Stimulated activated CD8-positive, alpha-beta memory T cell treated with anti-CD3 and anti-CD28 coated beads, Interleukin-7, amount 100 ng/mL, for 24 hours (primary cell): ENCODE data around the gene CIRBP.
A peak's percentile ranks its signal among the peaks of the same experiment; 100 is the strongest.
"Not testable (repeated sequence)": the region's sequence is repeated elsewhere in the genome, so short reads cannot be mapped to it uniquely, and the experiment has no call there.

Source experiments
- DNase-seq: peaks from one replicate; pipeline ENCODE4 v3.0.0-alpha.2; 2020; ENCODE audit warnings: low read depth

Gene CIRBP

DNA sequence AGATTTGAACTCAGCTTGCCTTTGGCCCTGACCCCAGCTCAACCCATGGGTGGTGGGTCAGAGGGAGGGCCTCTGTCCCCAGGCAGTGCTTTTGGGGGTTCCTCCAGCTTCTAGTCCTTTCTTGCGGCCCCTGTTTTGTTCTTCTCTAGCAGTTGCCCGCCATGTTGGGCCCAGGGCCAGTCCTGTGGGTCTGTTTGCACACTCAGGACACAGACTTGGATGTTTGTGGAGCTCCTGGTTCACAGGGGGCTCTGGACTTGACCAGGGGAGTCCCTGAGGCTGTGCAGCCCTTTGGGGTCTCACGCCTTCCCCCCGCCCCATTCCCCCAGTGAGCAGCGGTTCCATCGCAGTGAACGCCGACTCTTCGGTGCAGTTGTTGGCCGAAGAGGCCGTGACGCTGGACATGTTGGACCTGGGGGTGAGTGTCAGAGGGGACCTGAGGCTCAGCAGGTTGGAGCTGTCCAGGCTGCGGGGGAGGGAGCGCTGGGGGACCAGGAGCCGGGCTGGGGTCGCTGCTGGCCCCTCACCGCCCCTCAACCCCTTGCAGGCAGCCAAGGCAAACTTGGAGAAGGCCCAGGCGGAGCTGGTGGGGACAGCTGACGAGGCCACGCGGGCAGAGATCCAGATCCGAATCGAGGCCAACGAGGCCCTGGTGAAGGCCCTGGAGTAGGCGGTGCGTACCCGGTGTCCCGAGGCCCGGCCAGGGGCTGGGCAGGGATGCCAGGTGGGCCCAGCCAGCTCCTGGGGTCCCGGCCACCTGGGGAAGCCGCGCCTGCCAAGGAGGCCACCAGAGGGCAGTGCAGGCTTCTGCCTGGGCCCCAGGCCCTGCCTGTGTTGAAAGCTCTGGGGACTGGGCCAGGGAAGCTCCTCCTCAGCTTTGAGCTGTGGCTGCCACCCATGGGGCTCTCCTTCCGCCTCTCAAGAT is 25.1 kb upstream of the CIRBP start:
- peak; percentile 72 for DNase-seq

DNA sequence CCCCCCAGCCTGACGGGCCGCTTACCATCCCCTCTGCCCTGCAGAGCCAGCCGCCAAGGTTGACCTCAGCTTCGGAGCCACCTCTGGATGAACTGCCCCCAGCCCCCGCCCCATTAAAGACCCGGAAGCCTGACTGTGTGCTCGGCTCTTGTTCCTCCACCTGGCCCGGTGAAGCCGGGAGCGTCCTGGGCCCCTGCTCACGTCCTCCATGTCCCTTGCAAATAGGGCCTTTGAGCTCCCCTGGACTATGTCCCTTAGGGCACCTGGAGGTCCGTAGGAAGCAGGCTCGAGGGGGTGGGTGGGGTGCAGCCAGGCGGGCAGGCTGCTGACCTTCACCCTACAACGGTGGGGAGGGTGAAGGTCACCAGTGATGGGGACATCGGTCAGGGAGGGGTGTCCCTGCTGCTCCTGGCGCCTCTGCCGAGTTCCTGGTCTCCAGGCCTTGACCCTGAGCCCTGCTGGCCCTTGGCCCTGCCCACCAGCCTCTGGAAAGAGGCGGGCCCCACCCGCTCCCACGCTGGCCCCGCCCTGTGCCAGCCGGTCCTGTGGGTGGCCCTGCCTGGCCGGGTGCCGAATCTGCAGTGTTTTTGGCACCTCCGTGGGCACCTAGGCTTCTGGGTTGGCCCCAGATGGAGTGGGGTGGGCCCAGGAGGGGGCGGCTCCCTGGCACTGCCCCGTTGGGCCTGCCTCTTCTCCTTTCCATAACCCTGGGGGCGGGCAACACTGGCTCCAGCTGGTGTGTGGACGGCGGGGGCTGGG is 24.3 kb upstream of the CIRBP start:
- no peak for DNase-seq

DNA sequence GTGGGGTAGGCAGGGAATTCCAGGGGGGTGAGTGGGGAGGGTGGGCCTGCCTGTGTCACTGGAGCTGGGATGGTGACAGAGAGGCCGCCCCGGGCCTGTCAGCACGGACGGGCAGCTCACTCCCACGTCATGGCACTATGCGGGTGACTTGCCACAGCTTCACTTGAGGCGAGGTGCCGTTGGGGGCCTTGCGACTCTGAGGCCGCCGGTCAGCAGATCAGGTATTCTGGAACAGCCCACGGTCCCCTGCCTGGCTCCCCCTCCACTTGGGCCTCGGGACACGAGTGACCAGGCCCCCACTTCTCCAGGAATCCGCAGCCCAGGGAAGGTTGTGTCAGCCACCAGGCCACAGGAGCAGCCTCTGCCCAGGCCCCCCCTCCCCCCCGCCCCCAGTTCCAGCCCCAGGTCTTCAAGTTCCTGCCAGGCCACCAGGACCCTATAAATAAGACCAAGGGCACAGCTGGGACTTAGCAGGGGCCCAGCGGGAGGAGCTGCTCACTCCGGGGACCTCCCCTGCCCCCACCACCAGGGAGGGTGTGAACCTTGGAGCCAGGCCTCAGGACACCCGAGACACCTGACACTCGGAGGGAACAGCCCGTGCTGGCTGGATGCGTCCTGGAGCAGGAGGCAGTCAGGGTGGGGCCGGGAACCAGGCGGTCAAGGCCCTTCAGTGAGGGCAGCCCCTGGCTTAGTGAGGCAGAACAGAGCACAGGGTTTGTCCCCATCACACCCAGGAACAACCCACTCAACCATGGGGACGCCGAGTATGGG is 23.5 kb upstream of the CIRBP start:
- DNase-seq: no peak

DNA sequence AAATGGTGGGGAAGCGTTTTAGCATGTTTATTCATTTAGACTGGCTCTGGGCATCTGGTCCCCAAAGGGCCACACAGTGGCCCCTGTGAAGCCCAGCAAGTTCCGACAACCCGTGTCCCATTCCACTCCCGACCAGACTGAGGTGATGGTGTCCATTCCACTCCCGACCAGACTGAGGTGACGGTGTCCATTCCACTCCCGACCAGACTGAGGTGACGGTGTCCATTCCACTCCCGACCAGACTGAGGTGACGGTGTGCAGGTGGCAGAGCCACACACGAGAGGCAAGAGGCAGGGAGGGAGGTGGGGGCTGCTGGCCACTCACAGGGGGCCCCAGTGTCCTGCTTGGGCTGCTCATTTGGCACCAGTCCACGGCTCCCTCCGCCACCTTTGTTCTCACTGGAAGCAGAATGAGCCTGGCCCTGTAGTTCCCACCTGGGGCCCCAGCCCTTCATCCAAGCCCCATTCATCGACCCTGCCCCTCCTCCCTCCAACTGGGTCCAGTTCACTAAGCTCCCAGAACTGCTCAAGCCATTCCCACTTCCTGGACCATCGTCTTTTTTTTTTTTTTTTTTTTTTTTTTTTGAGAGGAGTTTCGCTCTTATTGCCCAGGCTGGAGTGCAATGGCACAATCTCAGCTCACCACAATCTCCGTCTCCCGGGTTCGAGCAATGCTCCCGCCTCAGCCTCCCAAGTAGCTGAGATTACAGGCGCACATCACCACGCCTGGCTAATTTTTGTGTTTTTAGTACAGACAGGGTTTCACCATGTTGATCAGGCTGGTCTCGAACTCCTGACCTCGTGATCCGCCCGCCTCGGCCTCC is 22.7 kb upstream of the CIRBP start:
- DNase-seq: not testable (repeated sequence)

DNA sequence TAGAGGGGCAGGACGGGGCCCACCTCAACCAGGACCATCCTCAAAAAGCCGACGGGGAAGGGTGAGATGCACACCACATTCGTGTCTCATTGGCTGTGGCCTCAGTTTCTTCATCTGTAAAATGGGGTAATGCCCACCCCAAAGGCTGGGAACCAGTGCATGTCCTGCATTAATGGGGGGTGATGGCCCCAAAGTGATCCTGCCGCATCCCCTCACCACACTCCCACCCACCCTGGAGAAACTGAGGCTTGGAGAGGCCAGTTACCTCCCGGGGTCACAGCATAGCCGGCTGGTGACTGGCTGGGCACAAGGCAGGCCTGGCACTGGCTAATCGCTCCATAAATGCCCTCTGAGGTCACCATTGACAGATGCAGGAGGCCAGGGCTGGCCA is 21.4 kb upstream of the CIRBP start:
- DNase-seq: no peak

DNA sequence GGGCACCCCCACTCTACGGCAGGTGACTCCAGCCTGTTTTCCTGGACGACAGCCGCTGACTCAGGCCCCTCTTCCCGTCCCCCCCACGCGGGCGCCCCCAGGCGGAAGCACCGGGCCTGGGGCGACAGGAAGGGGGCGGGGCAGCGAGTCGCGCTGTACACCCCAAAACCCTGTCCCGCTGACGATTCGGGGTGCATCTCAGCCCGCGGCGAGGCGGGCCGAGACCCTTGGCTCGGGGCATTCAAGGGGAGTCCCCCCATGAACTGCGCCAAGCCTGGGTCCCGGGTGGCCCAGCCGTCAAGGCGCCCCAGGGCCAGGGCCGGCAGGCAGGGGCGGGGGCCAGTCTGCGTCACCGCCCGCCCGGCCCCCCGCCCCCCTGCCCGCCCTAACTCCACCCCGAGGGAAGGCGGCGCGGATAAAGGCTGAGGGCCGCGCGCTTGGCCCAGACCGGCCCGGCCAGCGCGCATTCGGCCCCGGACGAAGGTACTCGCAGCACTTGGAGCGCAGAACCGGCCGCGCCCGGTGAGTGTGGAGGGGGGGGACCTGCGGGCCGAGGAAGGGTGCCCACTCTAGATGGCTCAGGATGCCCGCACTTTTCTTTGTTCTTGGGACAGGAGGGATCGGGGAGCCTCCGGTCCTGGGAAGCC is 20.9 kb upstream of the CIRBP start, which contains the start of gene MIDN:
MIDN (plus strand) TSS at position 445 of the 647 bp plus-strand sequence. CDS start 1,714 bp downstream, outside the sequence.
- DNase-seq: no peak

DNA sequence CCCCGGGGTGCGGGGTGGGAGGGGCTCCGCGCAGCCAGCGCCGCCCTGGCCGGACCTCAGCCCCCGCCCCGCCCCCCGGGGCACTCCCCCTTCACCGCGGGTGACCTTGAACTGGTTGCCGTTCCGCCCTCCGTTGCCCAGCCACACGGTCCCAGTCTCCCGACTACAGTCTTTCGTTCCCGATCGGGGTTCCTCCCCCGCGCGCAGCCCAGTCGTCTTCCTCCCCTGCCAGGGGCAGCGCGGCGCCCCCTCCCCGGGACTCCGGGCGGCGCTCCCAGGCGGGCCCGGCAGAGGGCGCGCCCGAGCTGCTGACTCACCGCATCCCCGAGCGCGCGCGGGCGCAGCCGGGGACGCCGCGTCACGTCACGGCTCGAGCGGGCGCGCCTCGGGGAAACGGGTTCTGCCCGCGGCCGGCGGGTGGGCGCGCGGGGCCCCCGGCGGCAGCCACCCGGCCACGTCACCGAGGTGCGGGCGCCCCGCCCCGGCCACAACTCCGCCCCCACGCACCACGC is 20.3 kb upstream of the CIRBP start:
- DNase-seq: peak; percentile 61

DNA sequence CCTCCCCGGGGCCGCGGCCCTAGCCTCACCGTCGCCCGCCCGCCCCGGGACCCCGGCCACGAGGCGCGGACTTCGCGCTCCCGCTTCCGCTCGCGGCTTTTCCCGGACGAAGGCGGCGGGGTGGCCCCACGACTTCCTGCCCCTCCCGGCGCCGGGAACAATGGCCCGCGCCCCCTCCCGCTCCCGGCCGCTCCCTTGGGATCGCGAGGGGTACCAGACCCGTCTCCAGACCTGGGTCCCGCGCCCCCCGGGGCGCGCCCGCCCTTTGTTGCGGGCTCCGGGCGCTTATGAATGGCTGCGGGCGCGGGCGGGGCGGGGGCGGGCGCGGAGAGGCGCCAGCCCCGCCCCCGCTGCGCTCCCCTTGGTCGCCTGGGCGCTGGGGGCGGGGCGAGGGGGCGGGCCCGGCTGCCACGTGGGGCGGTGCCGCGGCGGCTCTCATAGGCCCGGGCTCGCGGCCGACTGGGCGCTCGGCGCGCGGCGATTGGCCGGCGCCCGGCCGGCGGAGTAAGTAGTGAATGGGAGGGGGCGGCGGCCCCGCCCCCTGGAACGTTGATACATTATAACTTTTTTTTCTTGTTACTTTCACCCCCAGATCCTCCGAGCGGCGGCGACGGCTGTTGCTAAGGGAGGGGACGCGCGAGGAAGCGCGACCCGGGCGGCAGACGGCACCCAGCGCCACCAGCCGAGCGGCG is 19.7 kb upstream of the CIRBP start:
- DNase-seq: peak; percentile 78

DNA sequence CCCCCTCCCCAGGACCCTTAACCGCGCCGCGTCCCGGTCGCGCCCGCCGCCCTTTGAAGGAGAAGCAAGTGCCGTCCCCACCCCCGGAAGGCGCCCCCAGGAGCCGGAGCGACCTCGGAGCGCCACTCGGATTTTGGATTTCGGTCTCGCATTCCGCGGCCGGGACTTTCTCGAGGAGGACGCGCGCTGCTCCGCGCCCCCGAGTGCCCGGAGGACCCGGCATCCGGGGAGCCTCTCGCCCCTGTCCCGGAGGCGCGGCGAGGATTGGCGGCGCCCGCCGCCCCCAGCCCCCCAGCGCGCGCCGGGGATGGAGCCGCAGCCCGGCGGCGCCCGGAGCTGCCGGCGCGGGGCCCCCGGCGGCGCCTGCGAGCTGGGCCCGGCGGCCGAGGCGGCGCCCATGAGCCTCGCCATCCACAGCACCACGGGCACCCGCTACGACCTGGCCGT is 19.1 kb upstream of the CIRBP start:
- no peak for DNase-seq

DNA sequence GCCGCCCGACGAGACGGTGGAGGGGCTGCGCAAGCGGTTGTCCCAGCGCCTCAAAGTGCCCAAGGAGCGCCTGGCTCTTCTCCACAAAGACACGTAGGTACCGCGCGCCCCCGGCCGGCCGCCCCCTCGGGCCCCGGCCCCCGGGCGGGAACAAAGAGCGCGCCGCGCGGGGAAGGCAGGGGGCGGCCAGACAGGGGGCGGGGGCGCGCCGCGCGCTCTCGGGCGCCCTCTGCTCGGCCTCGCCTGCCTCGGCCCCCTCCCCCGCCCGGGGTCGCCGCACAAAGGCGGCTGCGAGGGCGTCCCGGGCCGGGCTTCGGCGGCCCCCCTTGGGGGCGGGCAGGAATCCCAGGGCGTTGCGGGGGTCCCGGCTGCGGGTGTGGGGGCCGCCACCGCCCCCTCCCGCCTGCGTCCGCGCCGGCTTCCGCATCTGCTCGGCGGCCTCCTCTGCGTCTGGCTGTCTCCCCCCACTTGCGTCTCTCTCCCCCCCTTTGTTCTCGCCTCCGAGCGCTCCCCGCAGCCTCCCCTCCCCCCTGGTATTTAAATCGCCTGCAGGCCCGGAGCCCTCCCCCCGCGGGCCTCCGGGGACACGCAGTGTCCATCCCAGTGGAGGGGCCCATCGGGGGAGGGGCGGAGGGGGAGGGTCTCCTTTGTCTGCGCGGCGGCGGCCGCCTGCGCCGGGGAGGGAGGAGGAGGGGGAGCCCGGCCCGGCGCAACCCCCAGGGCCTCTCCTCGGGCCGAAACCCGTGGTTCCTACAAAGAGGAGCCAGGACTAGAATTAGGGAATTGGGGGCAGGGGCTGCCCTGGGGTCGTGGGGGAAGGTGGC is 18.5 kb upstream of the CIRBP start:
- DNase-seq: no peak

DNA sequence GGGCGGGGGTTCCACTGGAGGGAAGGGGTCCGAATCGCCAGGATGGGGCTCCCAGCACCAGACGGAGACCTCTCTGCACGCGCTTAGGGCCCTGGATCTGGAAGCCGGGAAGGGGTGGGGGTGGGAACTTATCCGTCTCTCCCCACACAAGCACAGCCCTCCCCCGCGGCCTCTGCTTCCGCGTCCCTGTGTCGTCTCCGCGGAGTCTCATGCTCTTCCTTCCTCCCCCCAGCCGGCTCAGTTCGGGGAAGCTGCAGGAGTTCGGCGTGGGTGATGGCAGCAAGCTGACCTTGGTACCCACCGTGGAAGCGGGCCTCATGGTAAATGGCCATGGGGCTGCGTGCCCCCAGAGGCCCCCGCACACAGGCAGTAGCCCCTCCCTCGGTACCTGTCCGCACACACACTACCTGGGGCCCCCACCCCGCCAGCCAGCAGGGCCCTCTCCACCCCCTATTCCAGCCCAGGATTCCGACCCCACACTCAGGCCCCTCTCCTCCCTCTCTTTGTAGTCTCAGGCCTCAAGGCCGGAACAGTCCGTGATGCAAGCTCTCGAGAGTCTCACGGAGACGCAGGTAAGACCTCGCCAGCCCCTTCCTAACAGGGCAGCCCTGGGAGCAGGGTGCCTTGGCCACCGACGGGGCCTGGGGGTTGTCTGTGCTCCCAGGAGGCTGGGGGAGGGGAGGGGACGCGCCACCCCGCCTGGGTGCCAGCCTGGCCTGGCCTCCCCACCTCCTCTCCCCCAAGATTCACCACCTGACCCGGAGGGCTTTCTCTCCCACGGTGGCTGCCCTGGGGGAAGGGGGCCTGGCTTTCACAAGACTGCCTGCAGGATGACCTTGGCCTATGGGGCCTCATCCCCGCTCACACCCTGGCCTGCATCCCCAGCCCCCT is 17.6 kb upstream of the CIRBP start:
- DNase-seq: no peak

DNA sequence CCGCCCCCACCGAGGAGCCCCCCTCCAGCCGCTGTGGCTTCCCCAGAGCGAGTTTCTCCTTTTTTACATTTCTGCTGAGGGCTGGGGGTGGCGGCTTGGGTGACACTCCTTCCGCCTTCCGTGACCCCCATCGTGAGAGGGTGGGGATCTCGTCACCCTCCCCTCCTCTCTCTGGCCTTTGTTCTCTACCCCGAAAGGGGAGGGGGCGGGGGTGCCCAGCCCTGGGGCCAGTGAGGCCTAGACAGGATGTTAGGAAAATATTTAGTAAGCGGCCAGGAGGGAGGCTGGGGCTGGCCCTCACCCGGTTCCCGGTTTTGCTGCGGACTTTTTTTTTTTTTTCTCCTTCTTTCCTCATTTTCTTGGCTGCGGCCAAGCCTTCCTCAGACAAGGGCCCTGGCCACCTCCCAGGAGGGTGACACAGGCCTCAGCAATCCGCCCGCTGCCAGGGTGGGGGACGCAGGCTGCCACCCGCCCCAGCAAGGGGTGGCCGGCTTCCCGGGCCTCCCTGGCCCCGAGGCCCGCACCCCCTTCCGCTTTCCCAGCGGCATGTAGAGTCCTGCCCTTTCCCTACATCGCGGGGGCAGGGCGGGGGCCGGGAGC is 16.8 kb upstream of the CIRBP start:
- no peak for DNase-seq

DNA sequence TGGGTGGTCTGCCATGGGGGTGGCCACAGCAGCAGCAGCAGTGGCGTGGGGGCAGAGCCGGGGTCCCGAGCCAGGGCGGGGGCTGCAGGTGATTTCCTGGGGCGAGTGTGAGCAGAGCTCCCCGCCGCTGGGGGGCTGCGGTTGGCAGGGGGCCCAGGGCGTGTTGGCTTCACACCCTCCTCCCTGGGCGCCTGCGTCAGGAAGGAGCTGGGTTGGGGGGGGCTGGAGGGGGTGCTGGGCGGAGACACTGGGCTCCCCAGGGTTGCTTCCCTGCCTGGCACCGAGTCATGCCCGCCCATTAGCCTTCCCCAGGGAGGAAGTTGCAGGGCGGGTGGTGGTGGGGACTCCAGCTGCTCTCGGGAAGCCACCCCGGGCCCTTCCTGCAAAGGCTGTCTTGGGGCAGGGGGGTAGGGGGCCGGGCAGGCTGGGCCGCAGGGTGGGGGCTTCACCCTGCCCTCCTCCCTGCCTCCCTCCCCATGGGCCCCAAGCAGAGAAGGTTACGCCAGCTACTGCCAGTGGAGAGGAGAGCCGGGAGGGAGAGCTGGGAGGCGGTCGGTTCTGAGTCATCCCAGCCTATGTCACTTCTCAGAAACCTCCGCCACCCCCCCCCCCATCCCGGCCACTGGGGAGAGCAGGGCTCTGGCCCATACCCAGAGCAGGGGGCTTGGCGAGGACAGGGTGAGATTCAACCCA is 16.2 kb upstream of the CIRBP start:
- no peak for DNase-seq

DNA sequence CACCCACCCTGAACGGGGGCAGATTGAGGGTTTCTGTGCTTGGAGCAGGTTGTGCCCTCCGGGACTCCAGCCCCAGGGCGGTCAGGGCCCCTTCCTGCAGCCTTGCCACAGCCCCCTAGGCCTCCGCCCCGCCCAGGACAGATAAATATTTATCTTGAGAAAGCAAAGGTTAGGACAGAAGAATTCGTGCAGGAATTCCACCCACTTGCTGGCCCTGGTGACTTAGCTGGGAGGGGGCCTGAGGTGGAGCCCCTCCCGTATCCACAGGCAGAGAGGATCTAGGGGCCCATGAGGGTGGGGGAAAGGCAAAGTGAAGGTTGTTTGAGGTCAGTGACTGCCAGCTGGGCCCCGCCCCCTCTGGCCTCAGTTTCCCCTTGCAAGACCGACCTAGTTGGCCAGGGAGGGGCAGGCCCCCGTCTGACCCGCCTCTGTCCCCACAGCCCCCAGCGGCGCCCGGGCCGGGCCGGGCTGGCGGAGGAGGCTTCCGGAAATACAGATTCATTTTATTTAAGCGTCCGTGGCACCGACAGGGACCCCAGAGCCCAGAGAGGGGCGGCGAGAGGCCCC is 15.5 kb upstream of the CIRBP start:
- DNase-seq: no peak

DNA sequence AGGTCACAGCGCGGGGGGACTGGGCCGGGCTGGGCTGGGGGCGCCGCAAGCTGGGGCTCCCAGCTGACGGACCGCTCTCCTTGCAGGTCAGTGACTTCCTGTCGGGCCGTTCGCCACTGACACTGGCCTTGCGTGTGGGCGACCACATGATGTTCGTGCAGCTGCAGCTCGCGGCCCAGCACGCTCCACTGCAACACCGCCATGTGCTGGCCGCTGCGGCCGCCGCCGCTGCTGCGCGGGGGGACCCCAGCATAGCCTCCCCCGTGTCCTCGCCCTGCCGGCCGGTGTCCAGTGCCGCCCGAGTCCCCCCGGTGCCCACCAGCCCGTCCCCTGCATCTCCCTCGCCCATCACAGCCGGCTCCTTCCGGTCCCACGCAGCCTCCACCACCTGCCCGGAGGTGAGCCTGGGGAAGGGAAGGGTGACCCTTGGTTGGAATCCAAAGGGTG is 15.0 kb upstream of the CIRBP start:
- no peak for DNase-seq

DNA sequence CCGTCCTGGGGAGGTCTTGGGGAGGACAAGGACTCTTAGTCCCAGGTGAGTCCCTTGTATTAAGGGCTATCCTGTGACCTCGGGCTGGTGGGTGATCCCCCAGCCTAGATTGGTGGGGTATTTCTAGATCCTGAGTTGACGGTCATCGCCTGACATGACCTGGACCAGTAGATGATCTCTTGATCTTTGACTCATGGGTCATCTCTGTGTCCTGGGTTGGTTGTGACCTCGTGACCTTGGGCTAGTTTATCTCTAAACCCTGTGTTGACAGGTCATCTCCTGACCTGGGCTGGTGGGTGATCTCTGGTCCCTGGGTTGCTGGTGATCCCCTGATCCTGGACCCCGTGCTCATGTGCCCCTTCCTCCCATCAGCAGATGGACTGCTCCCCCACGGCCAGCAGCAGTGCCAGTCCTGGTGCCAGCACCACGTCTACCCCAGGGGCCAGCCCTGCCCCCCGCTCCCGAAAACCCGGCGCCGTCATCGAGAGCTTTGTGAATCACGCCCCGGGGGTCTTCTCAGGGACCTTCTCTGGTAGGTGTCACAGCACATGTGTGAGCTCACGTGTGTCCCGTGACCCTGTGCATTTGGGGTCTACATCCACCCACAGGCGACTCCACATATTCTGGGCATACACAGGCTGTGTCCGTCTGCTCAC is 14.5 kb upstream of the CIRBP start:
- DNase-seq: no peak
